DMS114 treated with DMSO at 0.1 percent for 48 hours (cell line): ENCODE data around the gene ZNF148.

Experiments
- DNase-seq: peaks from one replicate; lab custom pipeline; 2025; ENCODE audit not compliant: unreplicated experiment; lab: John Stamatoyannopoulos, UW

Gene ZNF148

GRCh38 chr3:125289429-125289981 lies 85.6 kb downstream of the ZNF148 start:
- no peak for DNase-seq

GRCh38 chr3:125287248-125287647 lies 87.9 kb downstream of the ZNF148 start:
- no peak for DNase-seq

GRCh38 chr3:125281381-125281780 lies 93.7 kb downstream of the ZNF148 start:
- DNase-seq = no peak

- DNase-seq = no peak
Measured at GRCh38 chr3:125280668-125281361, 94.3 kb downstream of the ZNF148 start.

- DNase-seq = no peak
Measured at GRCh38 chr3:125278155-125278554, 97.0 kb downstream of the ZNF148 start.

- no peak for DNase-seq
Measured at GRCh38 chr3:125271127-125271526, 104.0 kb downstream of the ZNF148 start.

- DNase-seq = no peak
Measured at GRCh38 chr3:125267460-125267859, 107.7 kb downstream of the ZNF148 start.

- DNase-seq = no peak
Measured at GRCh38 chr3:125266971-125267370, 108.2 kb downstream of the ZNF148 start.

GRCh38 chr3:125262161-125262560 lies 113.0 kb downstream of the ZNF148 start:
- no peak for DNase-seq

GRCh38 chr3:125261031-125261430 lies 114.1 kb downstream of the ZNF148 start:
- no peak for DNase-seq

- no peak for DNase-seq
Measured at GRCh38 chr3:125260158-125260557, 115.0 kb downstream of the ZNF148 start.

GRCh38 chr3:125257536-125257935 lies 117.6 kb downstream of the ZNF148 start:
- DNase-seq = no peak

GRCh38 chr3:125256675-125257074 lies 118.5 kb downstream of the ZNF148 start:
- DNase-seq = no peak

- DNase-seq = no peak
Measured at GRCh38 chr3:125250973-125251372, 124.2 kb downstream of the ZNF148 start.

- no peak for DNase-seq
Measured at GRCh38 chr3:125246237-125246636, 128.9 kb downstream of the ZNF148 start.

GRCh38 chr3:125245521-125245920 lies 129.6 kb downstream of the ZNF148 start:
- no peak for DNase-seq

GRCh38 chr3:125240496-125240895 lies 134.6 kb downstream of the ZNF148 start:
- no peak for DNase-seq

GRCh38 chr3:125239266-125239665 lies 135.9 kb downstream of the ZNF148 start:
- no peak for DNase-seq

GRCh38 chr3:125238759-125239158 lies 136.4 kb downstream of the ZNF148 start:
- DNase-seq = no peak

GRCh38 chr3:125236331-125236903 lies 138.7 kb downstream of the ZNF148 start:
- DNase-seq = no peak

- no peak for DNase-seq
Measured at GRCh38 chr3:125234831-125235230, 140.3 kb downstream of the ZNF148 start.

GRCh38 chr3:125232401-125232800 lies 142.7 kb downstream of the ZNF148 start:
- no peak for DNase-seq

- no peak for DNase-seq
Measured at GRCh38 chr3:125231895-125232294, 143.2 kb downstream of the ZNF148 start.
